GM10847 (cell line): Measurements from ENCODE around the gene CCDC197.

Source experiments
- POLR2A ChIP-seq: IDR thresholded peaks from 2 replicates; pipeline ENCODE4 v1.6.1; 2011; ENCODE audit not compliant: insufficient read length; ENCODE audit errors: extremely low read depth

CCDC197 gene

DNA sequence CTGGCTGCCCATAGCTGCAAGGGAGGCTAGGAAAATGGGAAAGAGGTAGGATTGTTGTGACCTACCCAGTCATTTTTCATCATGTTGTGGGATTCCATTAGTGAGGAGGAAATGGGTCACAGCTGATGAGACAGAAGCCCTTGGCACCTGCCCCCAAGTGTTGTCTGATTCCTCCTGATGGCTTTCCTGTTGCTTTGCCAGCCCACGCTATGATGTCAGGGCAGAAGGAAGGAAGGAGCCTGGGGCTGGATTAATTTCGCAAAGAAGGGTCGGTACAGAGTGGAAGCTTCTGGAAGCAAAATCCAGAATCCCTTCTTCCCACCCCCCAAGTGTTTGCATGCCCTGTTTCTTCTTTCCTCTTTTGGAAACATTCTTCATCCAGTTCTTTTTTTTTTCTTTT lies 37.8 kb downstream of the CCDC197 start:
- TF ChIP-seq POLR2A: no peak

DNA sequence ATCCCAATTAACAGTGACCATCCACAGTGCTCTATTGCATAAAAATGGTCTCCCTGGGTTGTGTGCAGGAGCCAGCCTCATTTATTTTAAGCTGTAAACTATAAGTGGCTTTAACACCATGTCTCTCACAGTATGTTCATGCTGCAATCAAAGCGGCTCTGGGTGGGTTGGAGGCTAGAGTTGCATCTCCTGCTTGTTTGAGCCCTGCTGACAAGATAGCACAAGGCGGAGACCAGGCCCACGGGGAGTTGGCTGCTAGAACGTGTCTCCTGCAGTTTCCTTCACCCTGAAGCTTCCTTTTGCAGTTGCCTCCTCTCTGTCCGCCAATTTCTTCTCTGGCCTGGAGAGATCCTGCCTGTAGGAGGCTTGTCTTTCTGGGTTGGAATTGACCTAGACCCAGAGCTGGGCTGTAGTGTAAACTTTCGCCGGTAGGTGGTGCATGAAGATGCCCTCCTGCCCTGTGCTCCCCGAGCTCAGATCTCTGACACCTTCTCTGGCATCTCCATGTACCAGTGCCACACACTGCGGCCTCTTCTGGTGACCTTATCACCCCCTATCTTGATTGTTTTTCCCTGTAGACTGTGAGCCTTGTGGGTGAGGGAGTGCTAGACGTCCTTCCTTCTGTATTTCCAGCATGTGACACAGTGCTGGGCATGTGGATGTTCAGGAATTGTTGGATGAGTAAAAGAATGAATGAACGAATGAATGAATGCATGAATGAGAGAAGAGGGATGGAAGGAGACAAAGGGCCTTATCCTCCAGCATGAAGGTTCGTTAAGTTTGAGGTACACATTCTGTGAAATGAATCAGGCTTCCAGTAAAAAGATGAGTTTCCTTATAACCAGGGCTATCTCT lies 39.4 kb downstream of the CCDC197 start:
- no peak for TF ChIP-seq POLR2A

DNA sequence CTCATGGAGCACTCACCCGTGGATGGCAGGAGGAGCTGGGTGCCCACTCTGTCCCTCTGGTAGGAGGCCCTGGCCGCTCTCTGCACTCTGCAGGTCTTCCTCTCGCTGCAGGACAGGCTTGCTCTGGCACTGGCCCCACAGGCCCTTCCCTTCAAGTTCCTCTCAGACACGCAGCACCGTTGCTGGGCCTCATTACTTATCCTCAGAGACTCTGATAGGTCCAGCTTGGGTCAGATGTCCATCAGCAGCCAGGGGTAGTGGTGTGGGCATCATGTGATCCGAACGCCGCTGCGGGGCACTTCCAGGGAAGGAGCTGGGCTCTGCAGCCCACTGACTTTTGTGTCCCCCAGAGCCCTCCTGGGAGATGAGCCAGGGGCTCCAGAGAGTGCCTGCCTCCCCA lies 40.9 kb downstream of the CCDC197 start:
- TF ChIP-seq POLR2A: no peak

DNA sequence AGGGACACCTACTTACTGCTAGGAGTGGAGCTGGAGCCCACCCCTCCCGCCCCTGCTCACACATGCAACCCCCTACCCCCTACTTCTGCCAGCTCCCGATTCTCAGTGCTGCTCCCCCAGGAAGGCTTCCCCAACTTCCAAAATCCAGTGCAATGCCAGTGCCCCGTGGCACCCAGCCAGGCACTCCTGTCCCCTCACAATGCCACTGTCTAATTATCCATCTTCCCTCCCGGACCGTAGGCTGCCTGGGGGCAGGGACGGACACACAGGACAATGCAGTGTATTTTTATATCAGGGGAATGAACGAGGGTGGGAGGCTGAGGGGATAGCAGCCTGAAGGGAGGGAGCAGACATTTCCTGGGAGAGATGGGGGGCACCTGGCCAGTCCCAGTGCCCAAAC lies 41.4 kb downstream of the CCDC197 start:
- no peak for TF ChIP-seq POLR2A

DNA sequence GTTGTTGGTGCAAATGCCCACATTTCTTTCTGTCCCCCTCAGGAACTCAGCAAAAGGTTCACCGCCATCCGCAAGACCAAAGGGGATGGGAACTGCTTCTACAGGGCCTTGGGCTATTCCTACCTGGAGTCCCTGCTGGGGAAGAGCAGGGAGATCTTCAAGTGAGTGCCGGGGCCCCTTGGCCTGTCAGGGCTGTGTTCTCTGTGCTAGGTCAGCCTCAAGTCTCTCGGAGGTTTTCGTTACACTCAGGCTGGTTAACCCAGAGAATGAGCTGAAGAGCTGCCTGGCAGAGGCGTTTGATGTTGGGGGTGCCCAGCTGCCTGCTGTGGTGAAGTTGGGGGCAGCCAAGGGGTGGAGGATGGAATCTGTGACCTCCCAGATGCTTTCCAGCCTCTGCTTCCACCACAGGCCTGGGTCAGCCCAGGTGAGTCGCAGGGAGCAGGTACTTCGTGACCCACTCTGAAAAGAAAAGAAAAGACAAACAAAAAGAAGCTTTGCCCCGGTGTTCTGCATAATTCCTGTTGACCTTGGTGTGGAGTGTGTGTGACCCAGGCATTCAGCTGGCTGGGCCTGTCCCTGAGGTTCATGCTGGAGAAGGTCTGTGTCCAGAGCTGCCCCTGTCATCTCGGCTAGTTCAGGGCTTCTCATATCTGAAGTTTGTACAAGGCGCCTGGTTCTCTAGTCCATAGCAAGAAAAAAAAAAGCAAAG lies 42.0 kb downstream of the CCDC197 start:
- no peak for TF ChIP-seq POLR2A

DNA sequence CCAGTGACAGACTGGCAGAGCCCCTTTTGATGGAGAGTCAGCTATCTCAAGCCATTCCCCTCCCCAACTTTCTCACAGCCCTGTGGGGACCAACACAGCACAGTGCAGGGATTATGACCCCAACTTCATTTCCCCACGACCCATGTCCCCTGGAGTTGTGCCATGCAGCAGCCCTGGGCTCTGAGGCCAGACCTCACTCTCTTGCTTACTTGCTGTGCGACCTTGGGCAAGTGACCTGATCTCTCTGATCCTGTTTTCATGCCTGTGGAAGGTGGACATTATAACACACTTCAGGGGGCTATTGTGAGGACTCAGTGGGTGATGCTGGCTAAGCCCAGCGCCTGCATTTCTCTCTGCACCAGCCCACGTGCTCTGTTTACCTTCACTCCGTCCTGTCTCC lies 43.1 kb downstream of the CCDC197 start:
- no peak for TF ChIP-seq POLR2A

DNA sequence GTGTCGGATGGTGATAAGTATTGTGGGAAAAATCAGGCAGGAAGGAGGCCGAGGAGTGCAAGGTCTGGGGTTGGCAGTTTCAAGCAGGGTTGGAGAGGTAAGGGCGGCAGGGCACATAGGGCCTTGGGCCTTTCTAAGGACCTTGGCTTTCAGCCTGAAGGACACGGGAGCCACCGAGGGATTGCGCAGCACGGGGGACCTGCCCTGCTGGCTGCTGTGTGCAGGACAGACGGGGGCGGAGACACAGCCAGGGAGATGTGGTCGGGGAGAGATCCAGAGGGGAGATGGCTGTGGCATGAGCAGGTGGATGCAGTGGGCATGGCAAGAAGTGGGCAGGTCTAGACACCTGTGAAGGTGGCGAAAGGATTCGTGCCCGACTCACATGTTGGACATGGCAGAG lies 43.7 kb downstream of the CCDC197 start:
- no peak for TF ChIP-seq POLR2A

DNA sequence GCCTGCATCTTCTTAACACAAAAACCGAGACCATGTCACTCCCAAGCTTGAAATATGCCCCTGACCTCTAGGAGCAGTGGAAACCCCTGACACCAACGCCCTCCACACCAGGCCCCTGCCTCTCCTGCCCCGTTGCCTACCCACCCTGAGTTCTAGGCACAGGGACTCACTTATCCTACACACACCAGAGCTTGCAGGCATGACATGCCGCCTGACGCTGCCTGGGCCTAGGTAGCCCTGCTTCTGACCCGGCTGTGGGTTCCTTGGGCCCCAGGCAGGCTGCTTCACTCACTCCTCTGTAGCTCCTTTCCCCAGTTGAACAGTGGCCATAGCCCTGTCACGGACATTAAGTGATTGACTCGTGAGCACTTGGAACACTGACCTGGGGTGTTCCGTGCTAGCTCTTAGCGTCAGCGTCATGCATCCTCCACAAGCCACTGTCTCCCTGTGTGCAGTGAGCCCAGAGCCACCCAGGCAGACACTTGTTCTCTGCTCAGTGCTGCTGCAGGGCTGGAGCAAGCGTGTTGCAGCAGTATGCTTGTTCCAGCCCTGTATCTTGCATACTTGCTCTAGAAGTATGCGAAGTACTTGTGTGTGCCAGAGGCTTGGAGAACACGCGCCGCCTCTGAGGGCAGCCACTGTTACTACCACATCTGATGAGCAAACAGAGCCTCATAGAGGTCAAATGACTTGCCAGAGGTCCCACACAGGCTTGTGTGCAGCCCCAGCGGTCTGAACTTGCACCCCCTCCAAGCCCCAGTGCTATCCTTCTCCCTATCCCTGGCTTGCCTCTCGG lies 44.6 kb downstream of the CCDC197 start:
- TF ChIP-seq POLR2A: no peak

DNA sequence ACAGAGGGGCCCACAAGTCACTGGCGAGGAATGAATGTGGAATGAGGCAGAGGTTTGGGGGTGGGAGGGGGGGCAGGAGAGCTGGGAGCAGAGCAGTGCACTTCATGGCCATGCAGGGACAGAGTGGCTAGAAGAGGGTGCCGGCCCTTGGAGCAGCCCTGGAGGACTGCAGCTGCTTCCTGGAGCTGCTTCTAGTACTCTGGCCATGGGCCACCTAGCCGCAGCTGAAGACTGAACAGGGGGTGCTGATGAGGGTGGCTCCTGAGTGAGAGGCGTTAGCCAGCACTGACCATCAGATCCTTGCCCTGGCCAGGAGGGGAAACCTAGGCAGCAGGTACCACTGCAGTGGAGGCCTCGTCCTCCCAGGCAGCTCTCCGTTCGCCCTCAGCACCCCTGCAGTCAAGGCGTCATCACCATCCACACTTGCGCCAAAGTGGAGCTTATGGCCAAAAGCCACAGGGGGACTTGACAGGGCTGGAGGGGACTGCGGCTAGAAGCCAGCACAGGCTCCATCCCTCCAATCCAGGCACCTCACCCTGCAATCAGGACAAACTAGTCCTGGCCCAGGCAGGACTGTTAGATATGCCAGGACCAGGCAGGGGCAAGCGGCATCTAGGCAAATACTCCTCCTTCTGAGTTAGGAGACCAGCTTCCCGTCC lies 45.5 kb downstream of the CCDC197 start:
- TF ChIP-seq POLR2A: no peak

DNA sequence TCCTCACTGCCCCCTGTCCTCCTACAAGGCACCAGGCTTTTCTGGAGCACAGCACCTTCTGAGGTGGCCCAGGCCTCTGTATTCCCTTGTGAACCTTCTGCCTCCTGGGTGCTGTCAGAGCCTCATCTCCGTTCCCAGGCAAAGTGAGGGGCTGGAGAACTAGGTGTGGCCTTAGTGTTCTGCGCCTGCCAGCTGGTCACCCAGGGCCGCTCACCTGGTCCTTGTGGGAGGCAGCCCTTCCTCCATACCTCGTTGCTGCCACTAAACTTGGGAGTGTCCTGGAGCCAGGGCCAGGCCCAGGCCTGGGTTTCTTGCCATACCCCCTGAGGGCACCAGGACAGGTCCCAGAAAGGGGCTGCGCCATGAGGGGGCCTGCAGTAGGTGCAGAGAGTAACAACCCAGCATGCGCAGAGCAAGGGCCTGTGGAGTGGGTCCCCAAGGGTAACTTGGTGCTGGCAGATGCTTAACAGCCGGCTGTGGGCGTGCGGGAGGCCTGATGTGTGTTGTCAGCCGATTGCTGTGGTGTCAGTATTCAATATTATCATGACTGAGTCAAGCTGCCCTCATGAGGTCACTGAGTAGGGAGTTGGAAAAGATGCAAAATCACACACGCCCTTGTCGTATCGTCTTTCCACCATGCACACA lies 46.1 kb downstream of the CCDC197 start:
- no peak for TF ChIP-seq POLR2A

DNA sequence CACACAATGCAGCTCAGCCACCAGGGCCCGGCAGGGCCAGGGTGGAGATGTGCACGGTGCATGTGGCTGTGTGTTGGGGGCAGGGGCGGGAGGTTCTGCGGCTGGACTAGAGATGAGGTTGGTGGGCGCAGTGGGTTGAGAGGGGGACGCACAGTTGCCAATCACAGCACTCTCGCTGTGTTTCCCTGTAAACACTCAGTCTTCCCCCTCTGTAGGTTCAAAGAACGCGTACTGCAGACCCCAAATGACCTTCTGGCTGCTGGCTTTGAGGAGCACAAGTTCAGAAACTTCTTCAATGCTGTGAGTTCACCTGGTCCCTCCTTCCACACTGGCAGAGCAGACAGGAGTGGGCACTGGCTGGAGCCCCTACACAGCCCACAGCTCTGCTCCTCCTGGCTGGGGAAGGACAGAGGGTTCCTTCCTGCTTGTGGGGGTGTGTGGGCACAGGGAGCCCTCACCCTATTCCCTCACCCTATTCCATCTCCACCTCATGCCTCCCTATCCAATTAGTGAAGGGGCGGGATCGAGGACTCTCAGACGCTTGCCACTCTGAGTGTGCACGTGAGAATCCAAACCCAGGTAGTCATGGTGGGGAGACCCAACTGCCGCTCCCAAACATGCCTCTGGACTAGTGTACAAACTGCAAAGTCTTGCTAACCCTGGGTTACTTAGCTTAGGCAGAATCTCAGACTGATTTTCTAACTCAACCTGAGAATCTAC lies 46.8 kb downstream of the CCDC197 start:
- no peak for TF ChIP-seq POLR2A

DNA sequence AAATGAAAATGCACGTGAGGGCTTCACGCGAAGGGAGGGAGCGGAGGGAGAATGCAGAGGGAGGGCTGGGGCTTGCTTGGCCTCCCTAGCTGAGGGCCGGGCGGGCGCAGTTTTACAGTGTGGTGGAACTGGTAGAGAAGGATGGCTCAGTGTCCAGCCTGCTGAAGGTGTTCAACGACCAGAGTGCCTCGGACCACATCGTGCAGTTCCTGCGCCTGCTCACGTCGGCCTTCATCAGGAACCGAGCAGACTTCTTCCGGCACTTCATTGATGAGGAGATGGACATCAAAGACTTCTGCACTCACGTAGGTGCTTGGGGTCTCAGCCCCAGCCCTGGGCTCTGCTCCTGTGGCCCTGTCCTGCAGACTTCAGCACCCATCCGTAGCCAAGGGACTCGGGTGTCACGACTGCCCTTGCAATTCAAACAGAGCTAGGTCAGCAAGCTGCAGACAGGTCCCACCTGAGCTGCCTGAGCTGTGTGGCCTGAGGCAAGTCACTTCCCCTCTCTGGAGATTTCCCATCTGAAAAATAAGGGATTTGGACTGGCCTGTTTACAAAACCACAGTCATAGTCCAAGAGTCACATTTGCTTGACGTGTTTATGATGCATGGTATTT lies 47.5 kb downstream of the CCDC197 start:
- TF ChIP-seq POLR2A: no peak

DNA sequence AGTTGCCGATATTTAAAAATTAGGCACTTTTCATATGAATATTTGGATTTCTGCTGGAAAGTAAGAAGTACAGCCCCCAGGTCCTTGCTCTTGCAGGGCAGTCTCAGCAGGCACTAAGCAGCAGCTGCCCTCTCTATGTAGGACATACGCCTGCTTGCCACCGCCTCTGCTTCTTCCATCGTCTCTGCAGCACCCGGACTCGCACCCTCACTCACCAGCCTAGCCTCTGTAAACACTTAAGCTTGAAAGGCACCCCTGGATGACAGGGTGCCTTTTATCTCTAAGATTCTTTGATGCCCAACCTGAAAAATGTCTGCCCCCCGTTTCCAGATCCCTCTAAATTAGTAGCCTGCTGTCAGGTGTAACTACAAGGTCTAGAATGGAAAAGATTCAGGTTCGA lies 48.0 kb downstream of the CCDC197 start:
- TF ChIP-seq POLR2A: no peak
